GM18907 (cell line): Measurements from ENCODE around the gene ANKRD27.
A peak's percentile ranks its signal among the peaks of the same experiment; 100 is the strongest.
"Not testable (repeated sequence)": the region's sequence is repeated elsewhere in the genome, so short reads cannot be mapped to it uniquely, and the experiment has no call there.

Source experiments
- ATAC-seq: cut with Tn5 transposase; IDR thresholded peaks from one replicate; pipeline ENCODE4 v1.9.1; 2021; ENCODE audit warnings: mild to moderate bottlenecking, moderate library complexity; ENCODE audit not compliant: unreplicated experiment

Gene ANKRD27

DNA sequence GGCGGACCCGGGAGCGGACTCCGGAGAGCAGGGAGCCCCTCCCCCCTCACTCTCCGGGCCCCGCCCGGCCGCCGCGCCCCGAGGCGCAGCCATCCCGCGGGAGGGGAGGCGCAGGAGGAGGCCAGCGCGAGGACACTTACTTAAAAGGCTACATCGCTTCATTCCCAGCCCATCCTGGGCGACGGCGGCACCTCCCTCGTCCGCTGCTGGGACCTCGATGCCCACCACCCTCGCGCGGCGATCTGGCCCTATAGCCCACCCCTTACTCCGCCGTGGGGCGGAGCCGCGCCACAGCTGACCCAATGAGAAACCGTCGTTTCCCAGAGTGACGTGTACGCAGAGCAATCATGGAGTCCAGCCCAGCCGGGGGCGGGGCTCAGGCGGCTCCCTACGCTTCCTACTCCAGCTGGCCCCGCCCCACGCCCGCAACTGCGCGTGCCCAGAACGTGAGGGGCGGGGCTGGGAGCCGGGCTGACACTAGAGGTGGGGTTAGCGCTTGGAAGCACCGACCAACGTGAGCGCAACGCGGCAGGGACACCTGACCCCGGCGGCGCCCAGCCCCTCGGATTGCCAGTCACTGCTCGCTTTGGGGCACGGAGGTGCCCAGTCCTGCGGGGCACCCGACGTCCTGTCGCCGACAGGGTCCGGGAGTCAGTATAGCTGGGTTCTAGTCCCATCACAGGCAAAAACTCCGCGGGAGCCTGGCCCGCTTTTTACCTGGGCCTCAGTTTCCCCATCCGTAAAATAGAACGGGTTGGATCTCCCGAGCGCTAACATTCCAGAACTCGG, at the start of gene ANKRD27:
ANKRD27 (minus strand) TSS at position 250 of the 789 bp plus-strand sequence. CDS start 16,165 bp downstream, outside the sequence.
- peak; percentile 98 for ATAC-seq

GRCh38 chr19:32720936-32721250, 45.9 kb upstream of the ANKRD27 start:
- ATAC-seq, result no peak

- ATAC-seq, result no peak
Measured at GRCh38 chr19:32720216-32720935, 45.4 kb upstream of the ANKRD27 start.

- no peak for ATAC-seq
Measured at GRCh38 chr19:32719611-32720059, 44.7 kb upstream of the ANKRD27 start, which contains the start of gene TDRD12. TDRD12 (plus strand) TSS chr19:32719767; CDS start chr19:32720073, 306 bp downstream.

- no peak for ATAC-seq
Measured at GRCh38 chr19:32718286-32718685, 43.3 kb upstream of the ANKRD27 start.

- ATAC-seq, result no peak
Measured at GRCh38 chr19:32717496-32717895, 42.5 kb upstream of the ANKRD27 start.

GRCh38 chr19:32716203-32716602, 41.2 kb upstream of the ANKRD27 start:
- not testable (repeated sequence) for ATAC-seq

DNA sequence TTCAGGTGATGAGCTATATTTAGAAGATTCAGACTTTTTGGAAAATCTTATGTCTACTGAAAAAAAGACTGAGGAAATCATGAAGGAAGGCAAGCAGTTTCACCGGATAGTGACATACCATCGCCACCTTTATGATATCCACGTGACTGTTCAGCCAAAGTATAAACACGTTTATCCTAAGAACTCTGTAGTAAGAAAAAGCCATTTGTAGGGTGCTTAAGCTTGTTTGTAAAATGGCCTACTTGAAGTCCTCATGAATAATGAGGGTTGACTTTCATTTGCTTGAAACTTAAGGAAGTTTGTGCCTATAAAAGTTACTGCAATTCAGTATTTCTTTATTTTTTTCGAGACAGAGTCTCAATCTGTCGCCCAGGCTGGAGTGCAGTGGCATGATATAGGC, 36.8 kb upstream of the ANKRD27 start:
- no peak for ATAC-seq

GRCh38 chr19:32709032-32709431, 34.1 kb upstream of the ANKRD27 start:
- ATAC-seq, result no peak

GRCh38 chr19:32708457-32708856, 33.5 kb upstream of the ANKRD27 start:
- no peak for ATAC-seq

- not testable (repeated sequence) for ATAC-seq
Measured at GRCh38 chr19:32704006-32704405, 29.0 kb upstream of the ANKRD27 start.

DNA sequence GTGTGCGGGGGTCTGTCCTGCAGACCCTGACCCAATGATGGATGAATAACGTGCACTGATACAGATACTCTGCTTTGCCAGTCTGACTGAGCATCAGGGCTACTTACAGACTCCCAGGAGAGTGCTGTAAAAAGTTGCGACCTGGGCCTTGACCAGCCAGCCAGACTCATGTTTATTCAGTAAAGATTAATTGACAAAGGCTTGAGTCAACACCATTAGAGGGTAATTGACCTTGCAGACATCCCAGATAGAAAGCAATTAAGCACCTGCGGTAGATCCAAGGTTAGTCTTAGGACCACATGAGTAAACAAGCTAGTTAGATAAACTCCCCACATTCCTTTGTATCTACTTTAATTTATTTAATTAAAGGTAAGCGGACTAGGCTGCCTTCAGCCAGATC, 27.0 kb upstream of the ANKRD27 start:
- no peak for ATAC-seq

- not testable (repeated sequence) for ATAC-seq
Measured at GRCh38 chr19:32700129-32700528, 25.1 kb upstream of the ANKRD27 start.

DNA sequence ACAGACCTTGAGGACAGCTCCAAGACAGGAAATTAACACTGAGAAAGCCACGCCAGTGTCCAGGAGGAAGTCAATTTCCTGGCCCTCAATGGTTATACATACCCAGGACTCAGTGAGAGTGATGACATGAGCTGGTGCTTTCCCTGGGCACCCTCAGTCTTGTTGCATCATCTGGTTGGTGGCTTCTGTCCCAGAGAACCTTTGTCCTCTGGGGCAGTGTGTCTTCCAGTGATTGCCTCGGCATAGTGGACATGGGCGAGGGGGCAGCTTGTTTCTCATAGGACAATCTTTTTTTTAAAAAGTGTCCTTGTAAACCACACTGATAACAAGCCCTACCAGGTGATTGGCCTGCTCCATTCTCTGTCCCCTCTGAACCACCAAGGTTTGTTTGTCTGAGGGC, 21.8 kb upstream of the ANKRD27 start:
- not testable (repeated sequence) for ATAC-seq

GRCh38 chr19:32695506-32695905, 20.5 kb upstream of the ANKRD27 start:
- ATAC-seq, result not testable (repeated sequence)

DNA sequence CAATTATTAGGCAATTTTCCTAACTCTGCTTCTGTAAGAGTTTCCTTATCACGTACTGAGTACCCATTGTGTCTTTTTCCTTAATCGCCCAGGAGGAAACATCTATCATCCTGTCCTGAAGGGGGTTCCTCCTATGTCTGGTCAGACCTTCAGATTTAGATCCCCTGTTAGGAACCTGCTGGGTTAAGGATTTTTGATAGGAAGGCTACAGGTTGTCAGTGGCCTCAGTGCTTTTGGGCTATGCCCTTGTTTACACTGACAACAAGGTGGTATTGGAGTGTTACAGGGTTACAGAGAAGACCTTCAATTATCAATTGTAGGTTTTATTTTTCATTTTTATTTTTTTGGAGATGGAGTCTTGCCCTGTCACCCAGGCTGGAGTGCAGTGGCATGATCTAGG, 19.9 kb upstream of the ANKRD27 start:
- not testable (repeated sequence) for ATAC-seq

DNA sequence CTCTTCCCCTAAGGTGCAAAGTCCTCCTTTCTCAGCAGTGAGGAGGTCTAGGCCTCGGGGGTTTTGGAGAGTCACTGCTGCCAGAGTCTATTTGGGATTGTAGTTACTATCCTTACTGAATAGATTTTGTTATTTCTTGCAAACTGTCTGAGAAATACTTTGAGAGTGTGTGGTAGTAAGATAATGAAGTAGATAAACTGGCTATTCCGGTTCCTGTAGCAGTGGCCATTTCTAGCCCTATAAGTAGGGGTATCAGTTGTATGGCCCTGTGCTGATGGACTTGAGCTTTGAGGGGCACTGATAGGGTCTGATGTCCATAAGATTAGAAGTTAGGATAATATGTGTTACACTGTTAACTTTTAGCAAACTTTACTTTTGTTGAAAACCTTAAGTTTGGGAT, 19.3 kb upstream of the ANKRD27 start:
- ATAC-seq, result not testable (repeated sequence)

DNA sequence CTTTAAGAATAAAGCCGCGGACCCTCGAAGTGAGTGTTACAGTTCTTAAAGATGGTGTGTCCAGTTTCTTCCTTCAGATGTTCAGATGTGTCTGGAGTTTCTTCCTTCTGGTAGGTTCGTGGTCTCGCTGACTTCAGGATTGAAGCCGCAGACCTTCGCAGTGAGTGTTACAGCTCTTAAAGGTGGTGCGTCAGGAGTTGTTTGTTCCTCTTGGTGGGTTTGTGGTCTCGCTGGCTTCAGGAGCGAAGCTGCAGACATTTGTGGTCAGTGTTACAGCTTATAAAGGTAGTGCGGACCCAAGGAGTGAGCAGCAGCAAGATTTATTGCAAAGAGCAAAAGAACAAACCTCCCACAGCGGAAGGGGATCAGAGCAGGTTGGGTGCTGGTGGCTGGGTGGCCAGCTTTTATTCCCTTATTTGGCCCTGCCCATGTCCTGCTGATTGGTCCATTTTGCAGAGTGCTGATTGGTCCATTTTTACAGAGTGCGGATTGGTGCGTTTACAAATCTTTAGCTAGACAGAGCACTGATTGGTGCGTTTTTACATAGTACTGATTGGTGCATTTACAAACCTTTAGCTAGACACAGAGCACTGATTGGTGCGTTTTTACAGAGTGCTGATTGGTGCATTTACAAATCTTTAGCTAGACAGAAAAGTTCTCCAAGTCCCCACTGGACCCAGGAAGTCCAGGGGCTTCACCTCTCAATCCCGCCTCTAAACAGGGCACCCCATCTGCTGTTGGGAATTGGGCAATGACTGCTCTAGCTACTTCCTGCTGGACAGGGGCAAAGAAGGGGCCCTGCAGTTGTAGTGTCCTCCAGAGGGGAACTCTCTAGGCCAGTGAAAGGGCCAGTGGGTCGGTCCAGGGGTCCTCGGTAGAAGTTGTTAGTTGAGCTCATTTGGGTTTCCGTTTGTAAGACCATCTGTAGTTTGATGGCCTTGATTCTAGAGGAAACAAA, 18.4 kb upstream of the ANKRD27 start:
- not testable (repeated sequence) for ATAC-seq

GRCh38 chr19:32692727-32693061, 17.7 kb upstream of the ANKRD27 start:
- peak; percentile 2 for ATAC-seq

- peak; percentile 73 for ATAC-seq
Measured at GRCh38 chr19:32691952-32692726, 17.2 kb upstream of the ANKRD27 start.
